Astrocyte of the cerebellum (primary cell): ENCODE results near the gene SDK2.
A peak's percentile ranks its signal among the peaks of the same experiment; 100 is the strongest.

Experiments used
- DNase-seq: peaks from one replicate; pipeline ENCODE4 v3.0.0-alpha.2; 2011; ENCODE audit warnings: low read depth
- H3K4me3 ChIP-seq: 2 replicates; pipeline ENCODE4 v1.5.1; 2011; ENCODE audit warnings: mild to moderate bottlenecking, low read depth, low read length, moderate library complexity
- in situ Hi-C: cut with HindIII; loops from 2 replicates; pipeline ENCODE4 v1.10.0; 2017; ENCODE audit warnings: low sequenced_read_pairs
- TF ChIP-seq, protein P1 (sequence below): IDR thresholded peaks from 2 replicates; pipeline ENCODE4 v1.5.1; 2012; ENCODE audit warnings: low read length, low read depth, moderate library complexity, mild to moderate bottlenecking; ENCODE audit errors: missing control alignments

The SDK2 gene

DNA sequence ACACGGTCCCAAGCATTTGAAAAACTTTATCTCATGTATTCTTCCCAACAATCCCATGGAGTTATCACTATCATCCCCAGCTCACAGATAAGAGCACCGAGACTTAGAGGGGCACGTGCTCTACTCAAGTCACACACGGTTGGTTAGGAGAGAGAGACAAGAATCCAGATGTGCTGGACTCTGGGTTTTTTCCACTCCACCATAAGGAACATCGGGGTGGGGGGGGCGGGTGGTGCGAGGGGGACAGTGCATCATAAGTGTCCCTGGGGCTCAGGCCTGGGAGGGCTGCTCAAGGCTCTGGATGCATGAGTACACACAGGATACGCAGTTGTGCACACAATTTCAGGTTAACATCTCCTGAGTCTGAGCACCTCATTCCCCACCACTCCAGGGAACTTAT is 339.8 kb downstream of the SDK2 start:
- TF ChIP-seq, protein P1, sequence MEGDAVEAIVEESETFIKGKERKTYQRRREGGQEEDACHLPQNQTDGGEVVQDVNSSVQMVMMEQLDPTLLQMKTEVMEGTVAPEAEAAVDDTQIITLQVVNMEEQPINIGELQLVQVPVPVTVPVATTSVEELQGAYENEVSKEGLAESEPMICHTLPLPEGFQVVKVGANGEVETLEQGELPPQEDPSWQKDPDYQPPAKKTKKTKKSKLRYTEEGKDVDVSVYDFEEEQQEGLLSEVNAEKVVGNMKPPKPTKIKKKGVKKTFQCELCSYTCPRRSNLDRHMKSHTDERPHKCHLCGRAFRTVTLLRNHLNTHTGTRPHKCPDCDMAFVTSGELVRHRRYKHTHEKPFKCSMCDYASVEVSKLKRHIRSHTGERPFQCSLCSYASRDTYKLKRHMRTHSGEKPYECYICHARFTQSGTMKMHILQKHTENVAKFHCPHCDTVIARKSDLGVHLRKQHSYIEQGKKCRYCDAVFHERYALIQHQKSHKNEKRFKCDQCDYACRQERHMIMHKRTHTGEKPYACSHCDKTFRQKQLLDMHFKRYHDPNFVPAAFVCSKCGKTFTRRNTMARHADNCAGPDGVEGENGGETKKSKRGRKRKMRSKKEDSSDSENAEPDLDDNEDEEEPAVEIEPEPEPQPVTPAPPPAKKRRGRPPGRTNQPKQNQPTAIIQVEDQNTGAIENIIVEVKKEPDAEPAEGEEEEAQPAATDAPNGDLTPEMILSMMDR = no peak
- DNase-seq = no peak
- no peak overlapping the region for H3K4me3 ChIP-seq
- in situ Hi-C loops = no loop called here

- no peak overlapping the region for H3K4me3 ChIP-seq
- in situ Hi-C loops = no loop called here
- peak; percentile 78 for DNase-seq
- TF ChIP-seq, protein P1 = no peak
These were observed 342.1 kb downstream of the SDK2 start for GRCh38 chr17:73302189-73302588.

DNA sequence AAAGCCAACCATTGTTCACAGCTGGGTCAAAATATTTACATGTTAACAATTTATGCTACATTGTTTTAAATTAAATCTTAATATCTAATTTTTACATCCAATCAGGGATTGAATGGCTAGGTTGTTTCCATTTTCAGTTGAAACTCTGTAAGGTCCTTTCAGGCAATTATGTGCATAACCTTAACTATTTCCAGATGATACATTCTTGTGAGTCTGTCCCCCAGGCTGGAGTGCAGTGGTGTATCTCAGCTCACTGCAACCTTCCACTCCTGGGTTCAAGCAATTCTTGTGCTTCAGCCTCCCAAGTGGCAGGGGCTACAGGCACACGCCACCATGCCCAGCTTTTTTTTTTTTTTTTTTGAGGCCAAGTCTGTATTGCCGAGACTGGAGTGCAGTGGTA is 342.9 kb downstream of the SDK2 start:
- TF ChIP-seq, protein P1 = no peak
- in situ Hi-C loops = no loop called here
- no peak for DNase-seq
- H3K4me3 ChIP-seq = no peak overlapping the region

DNA sequence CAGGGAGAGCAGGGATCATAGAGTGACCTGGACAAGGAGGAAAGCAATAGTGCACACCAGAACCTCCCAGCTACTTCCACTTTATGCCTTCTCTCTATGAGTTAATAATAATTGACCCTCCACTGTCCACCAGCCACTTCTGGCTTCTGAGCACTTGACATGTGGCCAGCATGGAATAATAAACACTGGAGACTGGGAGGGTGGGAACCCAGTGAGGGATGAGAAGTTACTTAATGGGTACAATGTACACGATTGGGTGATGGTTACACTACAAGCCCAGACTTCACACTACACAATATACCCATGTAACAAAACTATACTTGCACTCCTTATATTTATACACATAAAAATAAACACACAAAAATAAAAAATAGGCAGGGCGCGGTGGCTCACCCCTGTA is 343.9 kb downstream of the SDK2 start:
- in situ Hi-C loops = no loop called here
- H3K4me3 ChIP-seq = no peak overlapping the region
- TF ChIP-seq, protein P1 = no peak
- no peak for DNase-seq

GRCh38 chr17:73297934-73298861 is 346.0 kb downstream of the SDK2 start:
- TF ChIP-seq, protein P1 = no peak
- no peak overlapping the region for H3K4me3 ChIP-seq
- in situ Hi-C loops = no loop called here
- no peak for DNase-seq

DNA sequence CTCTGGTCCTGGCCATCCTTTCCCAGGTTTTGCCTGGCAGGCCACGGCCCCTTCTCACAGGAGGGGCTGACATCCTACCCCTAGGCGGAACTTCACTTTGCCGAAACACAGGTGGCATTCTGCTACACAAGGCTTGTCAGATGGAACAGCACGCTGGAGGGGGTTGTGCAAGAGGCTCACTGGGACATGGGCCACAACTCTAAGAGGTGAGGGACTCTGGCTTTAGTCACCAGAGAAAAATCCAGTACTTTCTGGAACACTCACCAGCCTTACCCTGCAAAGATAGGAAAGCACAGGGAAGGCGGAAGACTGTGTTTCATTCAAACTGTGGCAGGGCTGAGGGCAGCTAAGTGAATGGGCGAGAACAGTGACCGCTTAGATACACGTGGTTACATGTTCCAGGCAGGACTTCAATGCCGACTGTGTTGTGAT is 350.7 kb downstream of the SDK2 start:
- TF ChIP-seq, protein P1 = no peak
- H3K4me3 ChIP-seq = no peak overlapping the region
- in situ Hi-C loops = no loop called here
- no peak for DNase-seq
